DND-41 (cell line): ENCODE data around the gene PTPRN2.

Source experiments
- ATAC-seq: fragments of 200-7000 bp; cut with Tn5 transposase; 3 replicates; pipeline ENCODE4 v1.9.1; 2021; ENCODE audit warnings: low read depth; ENCODE audit not compliant: insufficient read depth
- DNase-seq: peaks from one replicate; pipeline ENCODE4 v3.0.0-alpha.2; 2020
- H2AFZ ChIP-seq: 2 replicates; pipeline ENCODE4 v1.6.0; 2012; ENCODE audit warnings: low read depth, low read length
- H3K27ac ChIP-seq: 2 replicates; pipeline ENCODE4 v1.5.1; 2012; ENCODE audit warnings: low read length, inconsistent platforms
- H3K27me3 ChIP-seq: fragments of 200-600 bp; sonication (generic); 2 replicates; pipeline ENCODE4 v1.6.0; 2012; ENCODE audit warnings: low read length, mild to moderate bottlenecking, inconsistent platforms; ENCODE audit not compliant: insufficient read depth, poor library complexity
- H3K36me3 ChIP-seq: 2 replicates; pipeline ENCODE4 v1.5.1; 2012; ENCODE audit warnings: low read length, inconsistent platforms; ENCODE audit not compliant: insufficient read depth
- H3K4me1 ChIP-seq: 2 replicates; pipeline ENCODE4 v1.5.1; 2012; ENCODE audit warnings: mild to moderate bottlenecking, low read length; ENCODE audit not compliant: insufficient read depth
- H3K4me2 ChIP-seq: 2 replicates; pipeline ENCODE4 v1.6.0; 2012; ENCODE audit warnings: mild to moderate bottlenecking, moderate library complexity, low read length, inconsistent platforms; ENCODE audit not compliant: insufficient read depth
- H3K4me3 ChIP-seq, 2 experiments: fragments of 200-600 bp in 1 of 2; shearing (Covaris generic) in 1 of 2; 2 replicates each; pipeline ENCODE4 v1.5.1; 2012 to 2016; ENCODE audit warnings: inconsistent platforms in 2 of 2, low read length in 2 of 2, mild to moderate bottlenecking in 2 of 2, low read depth in 1 of 2, moderate library complexity in 1 of 2
- H3K79me2 ChIP-seq: 2 replicates; pipeline ENCODE4 v1.6.0; 2012; ENCODE audit warnings: low read length, inconsistent platforms; ENCODE audit not compliant: insufficient read depth
- H3K9ac ChIP-seq: 2 replicates; pipeline ENCODE4 v1.6.0; 2012; ENCODE audit warnings: low read depth, mild to moderate bottlenecking, inconsistent platforms, low read length, moderate library complexity
- H3K9me3 ChIP-seq: 2 replicates; pipeline ENCODE4 v1.5.1; 2012; ENCODE audit warnings: low read length, moderate library complexity, mild to moderate bottlenecking, inconsistent platforms; ENCODE audit not compliant: insufficient read depth, severe bottlenecking
- H4K20me1 ChIP-seq: 2 replicates; pipeline ENCODE4 v1.6.0; 2012; ENCODE audit warnings: low read length; ENCODE audit not compliant: insufficient read depth
- EZH2 ChIP-seq: IDR thresholded peaks from 3 replicates; pipeline ENCODE4 v1.6.1; 2012; ENCODE audit warnings: borderline replicate concordance, low read depth, mild to moderate bottlenecking, moderate library complexity, low read length, inconsistent platforms; ENCODE audit not compliant: severe bottlenecking
- TF ChIP-seq, protein P1 (sequence below): IDR thresholded peaks from 2 replicates; pipeline ENCODE4 v1.5.1; 2012; ENCODE audit warnings: borderline replicate concordance, low read length, moderate library complexity, mild to moderate bottlenecking; ENCODE audit not compliant: poor library complexity, severe bottlenecking; ENCODE audit errors: extremely low read depth

Gene PTPRN2

DNA sequence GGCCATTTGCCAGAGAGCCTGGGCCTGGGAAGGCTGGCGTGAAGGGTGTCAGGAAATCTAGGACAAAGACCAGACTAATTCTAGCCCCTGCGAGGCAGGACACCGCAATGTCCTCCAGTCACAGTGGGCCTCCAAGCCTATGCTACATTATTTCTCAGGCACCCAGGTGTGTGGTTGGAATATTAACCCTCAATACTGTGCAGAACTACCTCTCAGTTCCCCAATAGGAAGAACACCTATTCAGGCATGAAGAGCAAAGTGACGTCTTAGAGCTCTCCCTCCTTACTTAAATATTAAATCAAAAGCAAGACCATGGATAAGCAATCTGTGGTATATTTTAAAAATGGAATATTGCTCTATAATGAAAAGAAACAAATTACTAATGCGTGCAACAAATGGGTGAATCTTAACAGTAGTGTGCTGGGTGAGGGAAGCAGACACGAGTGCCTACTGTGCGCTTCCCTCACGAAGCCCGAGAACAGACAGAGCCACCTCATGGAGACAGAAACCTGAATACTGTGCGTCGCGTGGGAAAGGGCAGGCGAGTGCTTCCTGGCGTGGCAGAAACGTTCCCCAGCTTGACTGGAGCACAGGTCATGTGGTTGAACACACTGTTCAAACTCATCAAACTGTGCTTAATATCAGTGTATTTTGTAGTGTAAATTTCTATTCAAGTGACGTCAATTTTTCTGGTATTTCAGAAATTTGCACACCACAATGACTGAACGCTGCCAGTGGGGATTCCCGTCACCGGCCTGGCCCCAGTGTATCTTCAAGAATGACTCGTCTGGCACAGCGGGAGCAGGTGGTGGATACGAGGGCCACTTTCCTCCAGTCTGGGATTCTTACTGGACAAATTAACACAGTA, 15.5 kb upstream of the PTPRN2 start:
- Histone ChIP-seq H3K79me2 (no peaks in the 10 kb centered on the region), H3K27ac (0 out of 2 replicates have a peak overlapping the region, but pooled peaks have one; percentile 10), H3K9me3 (no peaks in the 10 kb centered on the region), H3K4me2 (no peak overlapping the region), H3K9ac (no peak overlapping the region), H3K4me1 (no peaks in the 10 kb centered on the region), H4K20me1 (no peaks in the 10 kb centered on the region; the same call in 1 of the 2 replicates), H3K27me3 (no peaks in the 10 kb centered on the region), H3K4me3 (no peak overlapping the region), H3K36me3 (peaks cover 51% of the 10 kb centered on the region), H2AFZ (no peak overlapping the region)
- TF ChIP-seq EZH2 = no peak
- TF ChIP-seq, protein P1, sequence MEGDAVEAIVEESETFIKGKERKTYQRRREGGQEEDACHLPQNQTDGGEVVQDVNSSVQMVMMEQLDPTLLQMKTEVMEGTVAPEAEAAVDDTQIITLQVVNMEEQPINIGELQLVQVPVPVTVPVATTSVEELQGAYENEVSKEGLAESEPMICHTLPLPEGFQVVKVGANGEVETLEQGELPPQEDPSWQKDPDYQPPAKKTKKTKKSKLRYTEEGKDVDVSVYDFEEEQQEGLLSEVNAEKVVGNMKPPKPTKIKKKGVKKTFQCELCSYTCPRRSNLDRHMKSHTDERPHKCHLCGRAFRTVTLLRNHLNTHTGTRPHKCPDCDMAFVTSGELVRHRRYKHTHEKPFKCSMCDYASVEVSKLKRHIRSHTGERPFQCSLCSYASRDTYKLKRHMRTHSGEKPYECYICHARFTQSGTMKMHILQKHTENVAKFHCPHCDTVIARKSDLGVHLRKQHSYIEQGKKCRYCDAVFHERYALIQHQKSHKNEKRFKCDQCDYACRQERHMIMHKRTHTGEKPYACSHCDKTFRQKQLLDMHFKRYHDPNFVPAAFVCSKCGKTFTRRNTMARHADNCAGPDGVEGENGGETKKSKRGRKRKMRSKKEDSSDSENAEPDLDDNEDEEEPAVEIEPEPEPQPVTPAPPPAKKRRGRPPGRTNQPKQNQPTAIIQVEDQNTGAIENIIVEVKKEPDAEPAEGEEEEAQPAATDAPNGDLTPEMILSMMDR = no peak
- DNase-seq (no peak), ATAC-seq (no peak)

DNA sequence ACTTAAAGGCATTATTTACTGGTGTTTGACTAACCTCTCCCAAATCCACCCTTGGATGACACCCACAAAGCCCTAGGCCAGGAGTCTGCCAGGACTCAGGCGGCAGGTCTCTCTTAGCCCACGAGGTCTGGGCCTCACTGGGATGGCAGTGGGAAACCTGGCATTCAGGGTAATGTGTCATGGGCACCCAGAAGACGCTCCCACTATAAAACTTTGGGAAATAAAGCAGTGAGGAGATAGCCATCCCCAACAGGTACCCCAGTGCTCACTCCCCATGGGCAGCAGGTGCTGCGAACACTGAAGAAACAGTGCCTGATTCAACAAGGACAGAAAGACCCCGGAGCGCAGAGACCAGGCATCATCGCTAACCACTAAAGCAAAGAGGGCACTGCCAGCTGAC, 14.4 kb upstream of the PTPRN2 start:
- no peak overlapping the region for H3K9ac ChIP-seq
- no peaks in the 10 kb centered on the region for H3K79me2 ChIP-seq
- H3K4me2 ChIP-seq = no peak overlapping the region
- no peaks in the 10 kb centered on the region; the same call in 1 of the 2 replicates for H4K20me1 ChIP-seq
- TF ChIP-seq, protein P1 = no peak
- TF ChIP-seq EZH2 = no peak
- DNase-seq (no peak), ATAC-seq (no peak)
- H3K4me3 ChIP-seq = no peak overlapping the region
- H3K27me3 ChIP-seq = no peaks in the 10 kb centered on the region
- H3K36me3 ChIP-seq = peaks cover 40% of the 10 kb centered on the region
- no peak overlapping the region for H3K27ac ChIP-seq
- no peak overlapping the region for H2AFZ ChIP-seq
- H3K4me1 ChIP-seq = no peaks in the 10 kb centered on the region
- no peaks in the 10 kb centered on the region for H3K9me3 ChIP-seq

DNA sequence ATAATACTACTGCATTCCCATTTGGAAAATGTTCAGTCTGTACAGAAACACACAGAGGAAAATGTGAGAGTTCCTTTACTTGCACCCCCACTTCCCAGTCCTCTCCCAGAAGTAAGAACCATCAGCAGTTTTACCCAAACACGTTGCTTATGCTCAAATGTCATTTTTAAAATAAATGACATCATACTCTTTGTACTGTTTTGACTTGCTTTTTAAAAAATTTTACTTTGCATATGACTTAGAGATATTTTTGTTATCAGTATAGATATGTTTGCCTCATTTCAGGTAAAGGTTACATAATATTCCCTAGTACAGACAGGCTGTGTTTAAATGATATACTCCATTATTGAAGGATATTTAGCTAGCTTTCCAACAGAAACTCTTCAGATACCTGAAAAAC, 13.5 kb upstream of the PTPRN2 start:
- no peak overlapping the region for H3K9ac ChIP-seq
- ATAC-seq (no peak), DNase-seq (no peak)
- no peaks in the 10 kb centered on the region for H3K27me3 ChIP-seq
- H4K20me1 ChIP-seq = no peaks in the 10 kb centered on the region; the same call in 1 of the 2 replicates
- no peaks in the 10 kb centered on the region for H3K79me2 ChIP-seq
- no peaks in the 10 kb centered on the region for H3K4me1 ChIP-seq
- H3K9me3 ChIP-seq = no peaks in the 10 kb centered on the region
- no peak overlapping the region for H3K4me2 ChIP-seq
- H2AFZ ChIP-seq = no peak overlapping the region
- H3K4me3 ChIP-seq = no peak overlapping the region
- peaks cover 31% of the 10 kb centered on the region for H3K36me3 ChIP-seq
- H3K27ac ChIP-seq = no peak overlapping the region
- TF ChIP-seq, protein P1 = no peak
